ENCODE results near the gene ABCC11.

ABCC11 gene

GRCh38 chr16:48126801-48127644 is 120.3 kb downstream of the ABCC11 start:
- DNase-seq: no peak

GRCh38 chr16:48125888-48126287 is 121.5 kb downstream of the ABCC11 start:
- no peak for DNase-seq

GRCh38 chr16:48124266-48124665 is 123.1 kb downstream of the ABCC11 start:
- no peak for DNase-seq

- peak; percentile 77 to 79 for DNase-seq
Observed at GRCh38 chr16:48123104-48123788, 124.1 kb downstream of the ABCC11 start.

- no peak for DNase-seq
Observed at GRCh38 chr16:48121276-48121675, 126.1 kb downstream of the ABCC11 start.

GRCh38 chr16:48118841-48119240 is 128.5 kb downstream of the ABCC11 start:
- no peak for DNase-seq

GRCh38 chr16:48117217-48118105 is 129.9 kb downstream of the ABCC11 start:
- DNase-seq: peak; percentile 80 to 82
